ENCODE data around the gene DNAH1.

DNA sequence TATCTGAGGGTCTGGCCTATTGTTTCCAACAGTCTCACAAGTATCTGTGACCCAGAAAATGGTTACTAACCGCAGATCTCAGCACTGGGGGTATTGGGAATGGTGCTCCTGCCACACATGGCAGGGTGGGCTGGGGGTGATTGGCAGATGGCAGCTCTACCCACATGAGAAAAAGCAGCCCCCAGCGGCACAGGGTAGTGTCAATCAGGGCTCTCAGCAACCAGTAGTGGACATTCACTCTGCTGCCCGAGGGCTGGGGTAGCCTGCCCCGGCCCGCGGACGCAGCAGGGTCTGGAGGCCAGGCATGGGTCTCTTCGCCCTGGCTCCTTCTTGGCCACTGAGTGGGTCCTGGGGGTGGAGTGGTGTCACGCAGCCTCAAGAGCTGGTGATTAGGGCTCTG lies 8.6 kb downstream of the DNAH1 start:
- TF ChIP-seq, protein P1, sequence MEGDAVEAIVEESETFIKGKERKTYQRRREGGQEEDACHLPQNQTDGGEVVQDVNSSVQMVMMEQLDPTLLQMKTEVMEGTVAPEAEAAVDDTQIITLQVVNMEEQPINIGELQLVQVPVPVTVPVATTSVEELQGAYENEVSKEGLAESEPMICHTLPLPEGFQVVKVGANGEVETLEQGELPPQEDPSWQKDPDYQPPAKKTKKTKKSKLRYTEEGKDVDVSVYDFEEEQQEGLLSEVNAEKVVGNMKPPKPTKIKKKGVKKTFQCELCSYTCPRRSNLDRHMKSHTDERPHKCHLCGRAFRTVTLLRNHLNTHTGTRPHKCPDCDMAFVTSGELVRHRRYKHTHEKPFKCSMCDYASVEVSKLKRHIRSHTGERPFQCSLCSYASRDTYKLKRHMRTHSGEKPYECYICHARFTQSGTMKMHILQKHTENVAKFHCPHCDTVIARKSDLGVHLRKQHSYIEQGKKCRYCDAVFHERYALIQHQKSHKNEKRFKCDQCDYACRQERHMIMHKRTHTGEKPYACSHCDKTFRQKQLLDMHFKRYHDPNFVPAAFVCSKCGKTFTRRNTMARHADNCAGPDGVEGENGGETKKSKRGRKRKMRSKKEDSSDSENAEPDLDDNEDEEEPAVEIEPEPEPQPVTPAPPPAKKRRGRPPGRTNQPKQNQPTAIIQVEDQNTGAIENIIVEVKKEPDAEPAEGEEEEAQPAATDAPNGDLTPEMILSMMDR (IDR thresholded peaks at IDR 0.05; ENCODE audit: insufficient read depth, low read length, poor library complexity, severe bottlenecking) = no peak
- no peak for TF ChIP-seq EZH2phosphoT487 (conservative IDR thresholded peaks at IDR 0.05; ENCODE audit: low read length)

All from SU-DHL-6 (cell line).